GM12874 (cell line): Measurements from ENCODE around the gene HOXA11.

Experiments used
- CTCF ChIP-seq: IDR thresholded peaks from 2 replicates; pipeline ENCODE4 v1.5.1; 2011; ENCODE audit warnings: low read depth, mild to moderate bottlenecking, control low read depth, low read length, moderate library complexity; ENCODE audit not compliant: insufficient read depth

HOXA11 gene

GRCh38 chr7:27219821-27220220, 34.8 kb upstream of the HOXA11 start:
- no peak for TF ChIP-seq CTCF

GRCh38 chr7:27217951-27218350, 32.9 kb upstream of the HOXA11 start:
- TF ChIP-seq CTCF: no peak

GRCh38 chr7:27215356-27215755, 30.3 kb upstream of the HOXA11 start:
- TF ChIP-seq CTCF: no peak

GRCh38 chr7:27214239-27214950, 29.4 kb upstream of the HOXA11 start:
- TF ChIP-seq CTCF: no peak

- TF ChIP-seq CTCF: no peak
Measured at GRCh38 chr7:27213433-27214238, 28.6 kb upstream of the HOXA11 start.

GRCh38 chr7:27212497-27213432, 27.7 kb upstream of the HOXA11 start:
- no peak for TF ChIP-seq CTCF

- no peak for TF ChIP-seq CTCF
Measured at GRCh38 chr7:27211764-27212204, 26.8 kb upstream of the HOXA11 start.
